GM12878 (cell line): ENCODE measurements around the gene NCMAP.

Source experiments
- CEBPB ChIP-seq, 2 experiments: fragments of 150-350 bp in 1 of 2; IDR thresholded peaks; 2 replicates each; pipeline ENCODE4 v1.6.1; 2012 to 2014; ENCODE audit warnings: low read depth in 2 of 2, low read length in 2 of 2, borderline replicate concordance in 1 of 2, inconsistent platforms in 1 of 2
- CREM ChIP-seq: IDR thresholded peaks from 2 replicates; pipeline ENCODE4 v1.6.1; 2014; ENCODE audit warnings: antibody characterized with exemption, low read depth
- FOS ChIP-seq: IDR thresholded peaks from 3 replicates; pipeline ENCODE4 v1.6.1; 2011; ENCODE audit warnings: borderline replicate concordance; ENCODE audit not compliant: insufficient read length; ENCODE audit errors: extremely low read depth
- NFYA ChIP-seq: IDR thresholded peaks from 2 replicates; pipeline ENCODE4 v1.6.1; 2011; ENCODE audit warnings: low read depth, mild to moderate bottlenecking, low read length, improper control_type of control experiment, borderline replicate concordance
- POLR2A ChIP-seq: IDR thresholded peaks from 2 replicates; pipeline ENCODE4 v1.6.1; 2011; ENCODE audit warnings: low read depth, mild to moderate bottlenecking, low read length
- POLR2AphosphoS2 ChIP-seq: IDR thresholded peaks from 2 replicates; pipeline ENCODE4 v1.6.1; 2011; ENCODE audit warnings: low read depth, mild to moderate bottlenecking, low read length, improper control_type of control experiment, moderate library complexity
- SP1 ChIP-seq: IDR thresholded peaks from one replicate; pipeline ENCODE4 v1.6.1; 2011; ENCODE audit warnings: low read depth, low read length
- TF ChIP-seq, protein P1 (sequence below): fragments of 450-650 bp; IDR thresholded peaks from 2 replicates; pipeline ENCODE4 v1.6.1; 2017; ENCODE audit warnings: mild to moderate bottlenecking, moderate library complexity

DNA sequence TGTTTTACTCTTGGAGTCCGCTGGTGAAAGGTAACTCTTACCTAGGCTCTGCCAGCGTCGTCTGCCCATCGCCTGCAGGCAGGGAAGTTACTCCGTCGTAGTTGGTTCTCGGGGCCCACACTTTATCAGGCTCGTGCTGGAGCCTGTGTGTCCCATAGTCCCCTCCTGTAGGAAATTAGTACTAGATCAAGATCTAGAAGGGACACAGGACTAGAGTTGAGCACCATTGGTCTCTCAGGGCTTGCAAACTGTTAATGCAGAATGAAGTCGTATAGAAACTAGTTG is 88.2 kb downstream of the NCMAP start:
- no peak for TF ChIP-seq FOS
- TF ChIP-seq, protein P1, sequence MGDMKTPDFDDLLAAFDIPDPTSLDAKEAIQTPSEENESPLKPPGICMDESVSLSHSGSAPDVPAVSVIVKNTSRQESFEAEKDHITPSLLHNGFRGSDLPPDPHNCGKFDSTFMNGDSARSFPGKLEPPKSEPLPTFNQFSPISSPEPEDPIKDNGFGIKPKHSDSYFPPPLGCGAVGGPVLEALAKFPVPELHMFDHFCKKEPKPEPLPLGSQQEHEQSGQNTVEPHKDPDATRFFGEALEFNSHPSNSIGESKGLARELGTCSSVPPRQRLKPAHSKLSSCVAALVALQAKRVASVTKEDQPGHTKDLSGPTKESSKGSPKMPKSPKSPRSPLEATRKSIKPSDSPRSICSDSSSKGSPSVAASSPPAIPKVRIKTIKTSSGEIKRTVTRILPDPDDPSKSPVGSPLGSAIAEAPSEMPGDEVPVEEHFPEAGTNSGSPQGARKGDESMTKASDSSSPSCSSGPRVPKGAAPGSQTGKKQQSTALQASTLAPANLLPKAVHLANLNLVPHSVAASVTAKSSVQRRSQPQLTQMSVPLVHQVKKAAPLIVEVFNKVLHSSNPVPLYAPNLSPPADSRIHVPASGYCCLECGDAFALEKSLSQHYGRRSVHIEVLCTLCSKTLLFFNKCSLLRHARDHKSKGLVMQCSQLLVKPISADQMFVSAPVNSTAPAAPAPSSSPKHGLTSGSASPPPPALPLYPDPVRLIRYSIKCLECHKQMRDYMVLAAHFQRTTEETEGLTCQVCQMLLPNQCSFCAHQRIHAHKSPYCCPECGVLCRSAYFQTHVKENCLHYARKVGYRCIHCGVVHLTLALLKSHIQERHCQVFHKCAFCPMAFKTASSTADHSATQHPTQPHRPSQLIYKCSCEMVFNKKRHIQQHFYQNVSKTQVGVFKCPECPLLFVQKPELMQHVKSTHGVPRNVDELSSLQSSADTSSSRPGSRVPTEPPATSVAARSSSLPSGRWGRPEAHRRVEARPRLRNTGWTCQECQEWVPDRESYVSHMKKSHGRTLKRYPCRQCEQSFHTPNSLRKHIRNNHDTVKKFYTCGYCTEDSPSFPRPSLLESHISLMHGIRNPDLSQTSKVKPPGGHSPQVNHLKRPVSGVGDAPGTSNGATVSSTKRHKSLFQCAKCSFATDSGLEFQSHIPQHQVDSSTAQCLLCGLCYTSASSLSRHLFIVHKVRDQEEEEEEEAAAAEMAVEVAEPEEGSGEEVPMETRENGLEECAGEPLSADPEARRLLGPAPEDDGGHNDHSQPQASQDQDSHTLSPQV = no peak
- no peak for TF ChIP-seq CEBPB (IDR thresholded peaks at IDR 0.05; ENCODE audit: borderline replicate concordance in 1 of 2, low read depth in 2 of 2, low read length in 2 of 2)
- TF ChIP-seq SP1 = no peak
- no peak for TF ChIP-seq NFYA
- TF ChIP-seq POLR2AphosphoS2 = no peak
- no peak for TF ChIP-seq CREM
- TF ChIP-seq POLR2A = no peak
